GM12891 (cell line): ENCODE results near the gene KIF16B.
A peak's percentile ranks its signal among the peaks of the same experiment; 100 is the strongest.

Experiments
- DNase-seq: peaks from one replicate; pipeline ENCODE4 v3.0.0; 2011; ENCODE audit warnings: low spot score; ENCODE audit not compliant: insufficient read length
- FAIRE-seq: peaks from 2 replicates; lab custom pipeline; 2011; peaks lifted over from hg19 to GRCh38; lab: Jason Lieb, UNC
- PAX5 ChIP-seq: IDR thresholded peaks from 2 replicates; pipeline ENCODE4 v1.6.1; 2011; ENCODE audit warnings: low read length, moderate library complexity, mild to moderate bottlenecking; ENCODE audit not compliant: insufficient read depth, severe bottlenecking
- POLR2A ChIP-seq: IDR thresholded peaks from 2 replicates; pipeline ENCODE4 v1.6.1; 2011; ENCODE audit warnings: low read depth, low read length, control low read depth
- POLR2AphosphoS5 ChIP-seq: IDR thresholded peaks from 2 replicates; pipeline ENCODE4 v1.6.1; 2011; ENCODE audit warnings: low read depth, low read length, control low read depth
- POU2F2 ChIP-seq: IDR thresholded peaks from 2 replicates; pipeline ENCODE4 v1.6.1; 2011; ENCODE audit warnings: low read depth, mild to moderate bottlenecking, control low read depth, low read length, moderate library complexity
- SPI1 ChIP-seq: IDR thresholded peaks from 2 replicates; pipeline ENCODE4 v1.6.1; 2011; ENCODE audit warnings: low read depth, low read length, control low read depth
- TAF1 ChIP-seq: IDR thresholded peaks from 2 replicates; pipeline ENCODE4 v1.6.1; 2011; ENCODE audit warnings: low read depth, low read length, control low read depth

KIF16B gene

DNA sequence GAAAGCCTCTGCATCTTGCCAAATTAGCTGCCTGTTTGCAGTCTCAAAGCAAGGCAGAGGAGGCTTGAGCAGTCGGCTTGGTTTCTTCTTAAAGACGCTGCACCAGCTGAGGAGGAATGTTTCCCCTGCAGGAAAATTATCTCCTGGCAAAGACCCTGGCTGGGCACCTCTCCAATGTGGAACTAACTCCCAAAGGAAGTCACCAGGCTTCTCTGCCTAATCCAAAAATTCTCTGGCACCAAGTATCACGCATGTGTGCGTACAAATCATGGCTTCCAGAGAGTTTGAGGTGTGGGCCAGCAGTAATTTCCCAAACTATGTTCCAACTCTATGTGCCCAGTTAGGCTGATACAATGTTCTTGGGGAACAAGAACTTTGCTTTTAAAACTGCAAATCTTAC lies 176.2 kb downstream of the KIF16B start:
- TF ChIP-seq POLR2AphosphoS5 = no peak
- no peak for TF ChIP-seq POLR2A
- TF ChIP-seq TAF1 = no peak
- no peak for TF ChIP-seq PAX5
- no peak for TF ChIP-seq POU2F2
- no peak for TF ChIP-seq SPI1
- DNase-seq (no peak), FAIRE-seq (no peak)

DNA sequence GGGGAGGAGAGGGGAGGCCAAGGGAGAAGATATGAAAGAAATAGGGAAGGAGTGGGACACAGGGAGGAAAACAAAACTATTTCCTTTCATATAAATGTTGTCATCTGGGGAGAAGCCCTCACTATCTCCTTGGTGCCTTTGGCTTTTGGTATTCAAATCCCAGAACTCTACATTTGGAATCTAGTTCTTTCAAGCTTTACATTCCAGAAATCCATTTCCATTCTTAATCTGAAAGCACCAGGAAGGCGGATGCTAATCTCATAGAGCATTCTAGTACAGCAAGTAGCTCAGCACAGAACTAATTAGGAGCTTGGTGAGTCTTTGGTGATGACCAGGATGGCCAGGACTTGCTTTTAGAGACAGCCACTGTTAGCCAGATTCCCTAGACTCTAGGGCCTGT lies 177.9 kb downstream of the KIF16B start:
- DNase-seq (no peak), FAIRE-seq (no peak)
- TF ChIP-seq SPI1 (no peak), PAX5 (no peak), POLR2AphosphoS5 (no peak), TAF1 (no peak), POU2F2 (no peak), POLR2A (no peak)

DNA sequence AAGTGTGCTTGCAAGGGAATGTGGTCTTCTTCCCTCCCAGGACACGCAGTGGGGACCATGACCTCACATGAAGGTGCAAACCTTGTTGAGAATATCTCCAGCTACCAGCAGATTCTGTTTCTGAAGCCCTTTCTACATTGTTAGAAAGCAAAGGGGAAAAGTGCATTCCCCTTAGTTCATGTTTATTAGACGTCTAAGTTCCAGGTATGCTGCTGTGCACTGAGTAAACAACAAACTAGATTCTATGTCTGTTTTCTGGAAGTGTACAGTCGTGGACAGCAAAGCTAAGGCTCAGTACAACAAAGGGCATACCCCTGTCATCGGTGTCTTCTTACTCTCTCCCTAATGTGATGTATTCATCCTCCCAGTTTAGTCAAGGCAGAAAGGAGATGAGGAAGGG lies 178.5 kb downstream of the KIF16B start:
- DNase-seq (no peak), FAIRE-seq (no peak)
- no peak for TF ChIP-seq POU2F2
- no peak for TF ChIP-seq TAF1
- no peak for TF ChIP-seq POLR2AphosphoS5
- no peak for TF ChIP-seq PAX5
- no peak for TF ChIP-seq POLR2A
- TF ChIP-seq SPI1 = no peak

DNA sequence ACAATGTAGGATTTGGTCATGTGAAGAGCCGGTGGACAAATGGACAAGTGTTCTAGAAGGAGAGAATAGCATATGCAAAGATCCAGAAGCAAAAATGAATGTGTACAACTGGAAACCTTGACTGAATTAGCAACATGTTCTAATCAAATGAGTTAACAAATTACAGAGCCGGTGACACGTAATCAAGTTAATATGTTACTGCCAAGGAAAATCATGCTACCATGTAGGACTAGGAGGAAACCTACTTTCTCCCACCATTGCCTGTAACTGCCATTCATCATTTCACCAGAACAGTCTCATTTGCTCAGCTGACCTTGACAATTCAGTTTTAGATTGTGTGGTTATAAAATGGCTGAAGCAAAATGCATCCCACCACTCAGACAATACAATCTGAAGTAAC lies 179.4 kb downstream of the KIF16B start:
- FAIRE-seq (no peak), DNase-seq (no peak)
- TF ChIP-seq TAF1 = no peak
- TF ChIP-seq POLR2AphosphoS5 = no peak
- no peak for TF ChIP-seq POU2F2
- TF ChIP-seq POLR2A = no peak
- no peak for TF ChIP-seq PAX5
- no peak for TF ChIP-seq SPI1

DNA sequence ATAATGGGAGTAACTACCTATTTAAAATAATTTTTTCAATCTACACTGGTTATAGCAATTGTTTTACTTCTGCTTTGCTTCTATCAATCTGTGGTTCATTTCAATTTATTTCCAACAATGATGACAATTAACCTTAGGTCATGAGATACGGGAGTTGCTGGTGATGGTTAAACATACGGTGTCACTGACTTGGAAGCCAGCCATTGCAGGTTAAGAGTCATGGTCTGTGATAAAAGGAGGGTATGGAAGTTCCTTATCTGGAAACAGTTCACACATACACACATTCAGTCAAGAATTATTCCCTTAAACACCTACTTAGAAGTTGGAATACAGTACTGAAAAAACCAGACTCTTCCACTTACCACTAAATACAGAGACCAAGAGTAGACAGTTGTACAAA lies 180.0 kb downstream of the KIF16B start:
- TF ChIP-seq SPI1 (no peak), POLR2A (no peak), PAX5 (no peak), TAF1 (no peak), POU2F2 (no peak), POLR2AphosphoS5 (no peak)
- FAIRE-seq = peak; percentile 38
- DNase-seq = no peak

DNA sequence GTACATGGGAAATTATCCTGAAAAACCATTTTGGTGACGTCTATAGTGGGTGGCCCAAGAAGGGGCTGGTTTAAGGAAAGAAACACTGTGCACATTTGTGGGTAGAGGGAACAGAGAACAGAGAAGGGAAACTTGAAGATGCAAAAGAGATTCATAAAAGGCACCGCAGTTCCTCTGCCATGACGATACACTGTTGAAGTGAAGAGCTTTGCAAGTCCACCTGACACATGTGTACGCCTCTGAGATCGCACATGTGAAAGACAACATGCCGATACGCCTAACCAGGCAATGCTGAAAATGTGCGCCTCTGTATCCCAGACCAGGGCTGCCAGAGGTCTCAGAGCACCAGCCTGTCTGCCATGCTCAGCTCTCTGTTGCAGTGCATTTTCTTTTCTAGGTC lies 180.9 kb downstream of the KIF16B start:
- peak; percentile 81 for FAIRE-seq
- TF ChIP-seq SPI1 (peak; percentile 73), PAX5 (no peak)

DNA sequence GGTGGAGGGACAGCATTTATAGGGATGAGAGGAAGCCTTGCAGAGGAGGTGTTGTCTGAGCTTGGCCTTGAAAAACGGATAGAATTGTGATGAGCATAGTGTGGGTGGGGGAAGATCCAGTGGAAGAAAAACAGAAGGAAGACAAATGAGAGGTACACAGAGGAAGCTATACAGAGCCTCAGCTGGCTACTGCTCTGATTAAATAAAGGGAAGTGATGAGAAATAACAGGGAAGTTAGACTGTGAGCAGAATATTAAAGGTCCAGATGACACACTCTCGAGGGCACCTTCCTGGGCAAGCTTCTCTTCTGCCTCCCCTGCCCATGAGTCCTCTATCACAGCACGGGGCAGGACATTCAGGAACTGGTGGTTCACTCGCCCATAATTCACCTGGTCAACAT lies 182.3 kb downstream of the KIF16B start:
- FAIRE-seq (no peak), DNase-seq (no peak)
- TF ChIP-seq POU2F2 = no peak
- TF ChIP-seq SPI1 = peak; percentile 70

More for the DNA sequence above, 180.9 kb downstream of the KIF16B start:
- DNase-seq = peak; percentile 14

DNA sequence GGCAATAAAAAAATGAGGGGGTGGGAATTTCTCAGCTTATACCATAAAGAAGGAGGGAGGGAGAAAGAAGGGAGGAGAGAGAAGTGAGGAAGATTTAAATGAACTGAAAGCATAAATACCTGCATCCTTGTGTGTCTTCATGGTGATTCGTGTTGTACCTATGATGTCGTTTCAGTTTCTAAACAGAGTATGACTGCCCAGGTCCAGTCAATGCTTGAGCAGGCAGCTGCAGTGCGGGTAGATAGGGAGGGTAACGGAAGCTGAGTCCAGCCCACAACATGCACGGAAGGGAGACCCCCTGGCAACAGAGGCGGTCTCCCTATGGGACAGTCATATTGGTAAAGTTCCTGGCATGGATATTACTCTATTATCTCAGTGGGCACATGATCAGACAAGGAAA lies 184.5 kb downstream of the KIF16B start:
- FAIRE-seq (peak; percentile 88), DNase-seq (peak; percentile 21)
- TF ChIP-seq PAX5 (no peak), POLR2A (no peak), SPI1 (no peak), POU2F2 (no peak)

DNA sequence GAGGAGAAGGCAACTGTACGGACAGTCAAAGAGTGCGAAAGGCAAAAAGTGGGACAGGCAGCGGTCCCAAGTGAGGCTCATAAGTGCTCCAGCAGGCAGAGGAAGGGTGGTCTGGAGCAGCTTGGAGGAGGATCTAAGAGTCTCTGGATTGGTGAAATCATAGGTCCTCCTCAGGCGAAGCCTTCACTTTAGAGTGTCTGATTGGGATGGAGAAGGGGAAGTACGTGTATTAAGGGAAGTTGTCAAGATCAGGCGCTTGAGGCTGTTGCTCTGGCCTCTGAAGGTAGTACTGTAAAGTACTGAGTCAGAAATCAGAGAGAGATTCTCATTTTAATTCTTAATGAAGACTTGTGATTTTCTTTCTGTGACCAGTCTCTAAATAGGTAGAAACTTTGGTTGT lies 185.6 kb downstream of the KIF16B start:
- DNase-seq (no peak), FAIRE-seq (no peak)
- no peak for TF ChIP-seq POLR2A
- no peak for TF ChIP-seq POLR2AphosphoS5
- TF ChIP-seq POU2F2 = no peak
- no peak for TF ChIP-seq TAF1
- TF ChIP-seq PAX5 = no peak
- TF ChIP-seq SPI1 = no peak

DNA sequence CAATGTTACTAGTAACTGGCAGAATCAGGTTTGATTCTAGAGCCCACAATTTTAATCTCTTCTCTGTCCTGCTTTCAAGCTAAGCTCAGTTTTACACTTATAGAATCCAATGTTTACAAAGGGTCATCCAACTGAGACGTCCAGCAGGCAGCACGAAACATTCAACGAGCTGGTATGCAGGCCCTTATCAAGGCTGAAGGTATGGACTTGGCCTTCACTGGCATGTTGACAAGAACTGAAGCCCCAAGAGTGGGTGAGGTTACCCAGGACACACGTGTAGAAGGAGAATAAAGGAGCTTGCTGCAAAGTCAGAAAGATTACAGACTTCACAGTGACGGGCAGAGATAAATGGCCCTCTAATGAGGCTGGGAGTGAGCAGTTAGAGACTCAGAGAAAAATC lies 187.4 kb downstream of the KIF16B start:
- DNase-seq (no peak), FAIRE-seq (no peak)
- TF ChIP-seq PAX5 (no peak), SPI1 (no peak), TAF1 (no peak), POLR2A (no peak), POU2F2 (no peak), POLR2AphosphoS5 (no peak)

DNA sequence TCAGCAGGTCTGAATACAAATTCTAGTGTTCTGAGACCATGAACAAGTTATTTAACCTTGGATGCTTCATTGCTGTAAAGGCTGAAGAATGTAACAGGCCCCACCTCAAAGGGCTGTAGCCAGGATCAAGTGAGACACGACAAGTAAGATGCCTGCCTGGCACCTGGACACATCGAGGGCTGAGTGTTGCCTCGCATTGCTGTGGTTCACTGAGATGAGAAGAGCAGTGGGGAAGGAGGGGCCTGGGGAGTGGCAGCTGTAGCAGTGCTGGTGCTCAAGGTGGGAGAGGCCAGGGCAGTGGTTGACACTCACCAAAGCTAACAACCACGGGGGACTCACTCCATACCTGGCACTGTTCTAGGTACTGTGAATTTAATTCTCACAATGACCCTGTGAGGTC lies 187.8 kb downstream of the KIF16B start:
- FAIRE-seq (no peak), DNase-seq (no peak)
- no peak for TF ChIP-seq POU2F2
- no peak for TF ChIP-seq TAF1
